ENCODE data around the gene PANK4.

GRCh38 chr1:2471159-2471471 is 55.3 kb downstream of the PANK4 start:
- TF ChIP-seq EP300 (IDR thresholded peaks at IDR 0.05) (no peak), CTCF (IDR thresholded peaks at IDR 0.05) (no peak)
